K562 (cell line): Measurements from ENCODE around the gene RETSAT. TPM values are rescaled to one million over a fixed set of nuclear protein-coding genes. Genes with fewer than 3 reads are reported as not detected.

Experiments used
- ATAC-seq: fragments of 200-7000 bp; cut with Tn5 transposase; 3 replicates; pipeline ENCODE4 v1.9.1; 2020; ENCODE audit warnings: moderate library complexity
- BruUV-seq: library from RNA; stranded (reverse); fragments of 400-500 nt; replicated peaks from 2 replicates; lab custom pipeline; 2021; lab: Mats Ljungman, UMichigan
- CTCF ChIA-PET: fragments of 300-600 bp; formaldehyde crosslinking; extraction: SDS; loops from one replicate; lab custom pipeline; 2021; ENCODE audit warnings: low intra/inter-chr PET ratio; lab: Yijun Ruan, JAX
- POLR2A ChIA-PET: fragments of 300-600, 350-650 bp; sonication (Branson Sonifier 250); formaldehyde crosslinking; extraction: SDS; loops from one replicate; lab custom pipeline; 2021; ENCODE audit warnings: antibody characterized with exemption, inconsistent platforms; lab: Yijun Ruan, JAX
- DNase-seq, 4 experiments: peaks; one replicate each; pipeline versions ENCODE4 v3.0.0 to v3.0.0-alpha.2; 2011 to 2018; ENCODE audit warnings: low spot score in 3 of 4, mixed read lengths in 3 of 4; ENCODE audit errors: extremely low read depth in 1 of 4
- FAIRE-seq: peaks from 2 replicates; lab custom pipeline; 2011; peaks lifted over from hg19 to GRCh38; lab: Jason Lieb, UNC
- H2AFZ ChIP-seq: 2 replicates; pipeline ENCODE4 v1.6.0; 2011; ENCODE audit warnings: low read depth, low read length, control low read depth, inconsistent platforms
- H3K27ac ChIP-seq: fragments of 200-600 bp; 3 replicates; pipeline ENCODE4 v1.8.0; 2011; ENCODE audit warnings: low read depth, mild to moderate bottlenecking, control low read depth, inconsistent platforms, low read length, moderate library complexity, mixed read lengths; ENCODE audit errors: extremely low read depth
- H3K27me3 ChIP-seq, 2 experiments: fragments of 300-600 bp in 1 of 2; 2 replicates in 1 of 2; 3 replicates in 1 of 2; pipeline versions ENCODE4 v1.6.0 to v1.8.0; 2011; ENCODE audit warnings: inconsistent platforms in 2 of 2, low read length in 2 of 2, mild to moderate bottlenecking in 1 of 2, mixed read lengths in 1 of 2, moderate library complexity in 1 of 2; ENCODE audit not compliant: control insufficient read depth in 2 of 2, insufficient read depth in 2 of 2
- H3K36me3 ChIP-seq: fragments of 300-600 bp; 3 replicates; pipeline ENCODE4 v1.8.0; 2011; ENCODE audit warnings: mild to moderate bottlenecking, low read length, inconsistent platforms; ENCODE audit not compliant: control insufficient read depth, insufficient read depth
- H3K4me1 ChIP-seq, 2 experiments: fragments of 200-600 bp in 1 of 2; replicated peaks in 1 of 2; 2 replicates in 1 of 2; 3 replicates in 1 of 2; pipeline versions ENCODE4 v1.5.1 to v1.8.0; 2011; ENCODE audit warnings: inconsistent platforms in 2 of 2, low read length in 2 of 2, mild to moderate bottlenecking in 1 of 2, mixed read lengths in 1 of 2, moderate library complexity in 1 of 2; ENCODE audit not compliant: control insufficient read depth in 2 of 2, insufficient read depth in 2 of 2
- H3K4me2 ChIP-seq: 2 replicates; pipeline ENCODE4 v1.6.1; 2011; ENCODE audit warnings: low read length, control low read depth, inconsistent platforms, mixed read lengths; ENCODE audit not compliant: insufficient read depth
- H3K4me3 ChIP-seq: fragments of 200-600 bp; sonication (generic), shearing (Covaris generic); 2 replicates; pipeline ENCODE4 v1.5.1; 2016; ENCODE audit warnings: control low read depth, inconsistent platforms
- H3K79me2 ChIP-seq: fragments of 200-600 bp; 3 replicates; pipeline ENCODE4 v1.8.0; 2011; ENCODE audit warnings: low read length, inconsistent platforms; ENCODE audit not compliant: control insufficient read depth, insufficient read depth
- H3K9ac ChIP-seq, 2 experiments: 2 replicates each; pipeline versions ENCODE4 v1.6.0 to v1.6.1; 2011; ENCODE audit warnings: low read depth in 2 of 2, low read length in 2 of 2, control low read depth in 1 of 2, inconsistent platforms in 1 of 2, mild to moderate bottlenecking in 1 of 2, mixed read lengths in 1 of 2; ENCODE audit not compliant: insufficient read depth in 1 of 2
- H3K9me1 ChIP-seq: one replicate; pipeline ENCODE4 v1.6.0; 2011; ENCODE audit warnings: inconsistent platforms, mild to moderate bottlenecking, low read length, moderate library complexity; ENCODE audit not compliant: control insufficient read depth, insufficient read depth
- H3K9me3 ChIP-seq: replicated peaks from 2 replicates; pipeline ENCODE4 v1.5.1; 2011; ENCODE audit warnings: low read depth, low read length, inconsistent platforms; ENCODE audit not compliant: control insufficient read depth, insufficient read depth
- H4K20me1 ChIP-seq: replicated peaks from 2 replicates; pipeline ENCODE4 v1.6.1; 2011; ENCODE audit warnings: low read length, inconsistent platforms, mixed read lengths; ENCODE audit not compliant: control insufficient read depth, insufficient read depth
- ARID4B ChIP-seq: sonication (generic); formaldehyde crosslinking; IDR thresholded peaks from 2 replicates; pipeline ENCODE4 v1.8.0; 2022; ENCODE audit warnings: mild to moderate bottlenecking, missing genetic modification reagents
- BRF2 ChIP-seq: IDR thresholded peaks from 3 replicates; pipeline ENCODE4 v1.6.1; 2011; ENCODE audit warnings: borderline replicate concordance, mild to moderate bottlenecking; ENCODE audit not compliant: insufficient read length, insufficient read depth
- CBFA2T2 ChIP-seq: fragments of 450-650 bp; conservative IDR thresholded peaks from 2 replicates; pipeline ENCODE4 v1.6.1; 2017; ENCODE audit warnings: mild to moderate bottlenecking
- CXXC5 ChIP-seq: fragments of 250-450 bp; sonication (Bioruptor Pico); IDR thresholded peaks from 2 replicates; pipeline ENCODE4 v1.8.0; 2022; ENCODE audit warnings: inconsistent platforms, mild to moderate bottlenecking, moderate library complexity
- FOSL1 ChIP-seq: fragments of 200-800 bp; sonication (Bioruptor generic); conservative IDR thresholded peaks from 2 replicates; pipeline ENCODE4 v1.6.1; 2016; ENCODE audit warnings: missing genetic modification characterization, missing compliant biosample characterization
- ILK ChIP-seq: fragments of 450-650 bp; IDR thresholded peaks from 2 replicates; pipeline ENCODE4 v1.6.1; 2016; ENCODE audit warnings: missing genetic modification characterization, low read depth, mild to moderate bottlenecking, missing compliant biosample characterization, moderate library complexity, borderline replicate concordance
- MXD1 ChIP-seq: fragments of 250-450 bp; sonication (Bioruptor Pico); IDR thresholded peaks from 2 replicates; pipeline ENCODE4 v1.8.0; 2021; ENCODE audit warnings: borderline replicate concordance, mild to moderate bottlenecking, moderate library complexity; ENCODE audit not compliant: poor library complexity, severe bottlenecking
- PCBP2 ChIP-seq: fragments of 200-400 bp; formaldehyde crosslinking; IDR thresholded peaks from 2 replicates; pipeline ENCODE4 v1.6.1; 2018; ENCODE audit warnings: low read length, low read depth, mild to moderate bottlenecking, moderate library complexity; ENCODE audit not compliant: poor library complexity, severe bottlenecking
- SREBF1 ChIP-seq: fragments of 150-350 bp; IDR thresholded peaks from 2 replicates; pipeline ENCODE4 v1.6.1; 2014; ENCODE audit warnings: antibody characterized with exemption, low read depth, low read length, borderline replicate concordance
- TCF7 ChIP-seq: sonication (generic); IDR thresholded peaks from 2 replicates; pipeline ENCODE4 v1.6.1; 2016; ENCODE audit warnings: antibody characterized with exemption, borderline replicate concordance
- ZNF133 ChIP-seq: fragments of 250-450 bp; sonication (Bioruptor Pico); IDR thresholded peaks from 2 replicates; pipeline ENCODE4 v1.4.0; 2020; ENCODE audit warnings: mild to moderate bottlenecking
- WGBS: fragments of 100-300 bp; shearing (Covaris generic); methylation state at CpG from one replicate; pipeline ENCODE4 v1.1.6; 2016; ENCODE audit warnings: low coverage, mixed read lengths; ENCODE audit not compliant: insufficient coverage; ENCODE audit errors: missing lambda C conversion rate; 5-methylcytosine and 5-hydroxymethylcytosine counted together
- in situ Hi-C: fragments of 300-500 bp; cut with MboI; formaldehyde crosslinking; loops from 4 replicates; pipeline ENCODE4 v1.15.0; 2018; ENCODE audit warnings: inconsistent platforms, mixed read lengths
- intact Hi-C: fragments of 100-400 bp; cut with micrococcal nuclease; formaldehyde crosslinking; loops from 2 replicates; pipeline ENCODE4 v1.14.2; 2022
- polyA plus RNA-seq, 8 experiments: library from polyadenylated mRNA; depleted of rRNA in 4 of 8; stranded (reverse) in 5 of 8; unstranded in 3 of 8; fragments of >200 nt; fragmentation: Nextera tagmentation in 2 of 8; fragmentation: Illumina TruSeq in 1 of 8; extraction: Ambion mirVana in 2 of 8; extraction: Trizol in 1 of 8; gene quantifications; 2 replicates each; pipeline versions ENCODE4 v1.2.1 to v1.2.3, GENCODE V29; 2011 to 2014; ENCODE audit warnings: inconsistent platforms in 1 of 8, missing spikeins in 1 of 8
- total RNA-seq, 7 experiments: library from RNA; depleted of rRNA in 6 of 7; stranded (reverse); fragments of >200 nt in 6 of 7; fragmentation: Illumina TruSeq in 2 of 7; extraction: Trizol in 2 of 7; gene quantifications; 2 replicates each; pipeline versions ENCODE4 v1.2.1 to v1.2.3, GENCODE V29; 2011 to 2021; ENCODE audit warnings: low replicate concordance in 1 of 7

RETSAT gene
- total and polyA plus RNA-seq, 9 of the 15 experiments (the other 6 are each of a cell fraction or from before 2014, with no cell fraction given): 1.9 to 21.6 (median 16.5) TPM

- TF ChIP-seq SREBF1 (no peak), TCF7 (no peak), MXD1 (CRISPR knock-in tag) (no peak), CBFA2T2 (no peak)
These were observed 22.1 kb upstream of the RETSAT start (continued) for GRCh38 chr2:85376291-85377065.

GRCh38 chr2:85371045-85371444 is 16.7 kb upstream of the RETSAT start:
- H3K4me2 ChIP-seq: no peak overlapping the region
- ATAC-seq (no peak), FAIRE-seq (no peak), DNase-seq (no peak)
- H4K20me1 ChIP-seq: no peaks in the 10 kb centered on the region
- no peaks in the 10 kb centered on the region for H3K9me3 ChIP-seq
- no peaks in the 10 kb centered on the region for H3K27me3 ChIP-seq
- no peaks in the 10 kb centered on the region for H3K79me2 ChIP-seq
- ChIA-PET CTCF (no interaction called here), POLR2A (interaction anchor here (0.6 to 2.6 kb wide), 8 partner anchors 10 to 304 kb away, joined by 3 to 17 read pairs (median 4); partner anchors contain the start of gene MAT2A)
- WGBS: 86% methylated on average over 11 of the region's 11 CpGs
- in situ Hi-C loops: no loop called here
- no peaks in the 10 kb centered on the region for H3K4me1 ChIP-seq
- H2AFZ ChIP-seq: no peak overlapping the region
- intact Hi-C loops: no loop called here
- H3K27ac ChIP-seq: no peak overlapping the region
- no peaks in the 10 kb centered on the region for H3K36me3 ChIP-seq
- no peak overlapping the region for H3K9ac ChIP-seq
- no TSS peak for BruUV-seq
- H3K4me3 ChIP-seq: no peak overlapping the region
- peaks cover 2% of the 10 kb centered on the region for H3K9me1 ChIP-seq
- TF ChIP-seq PCBP2 (no peak), ARID4B (no peak), BRF2 (no peak), ZNF133 (CRISPR knock-in tag) (no peak), FOSL1 (tag) (no peak), ILK (no peak), CXXC5 (CRISPR knock-in tag) (no peak)
